Activated T-helper 17 cell treated with anti-CD3 and anti-CD28 coated beads, Interleukin-2, amount 50 U/mL, for 72 hours (primary cell): ENCODE measurements around the gene RCOR1. TPM values are rescaled to one million over a fixed set of nuclear protein-coding genes. Genes with fewer than 3 reads are reported as not detected.
"Not testable (repeated sequence)": the region's sequence is repeated elsewhere in the genome, so short reads cannot be mapped to it uniquely, and the experiment has no call there.

Experiments used
- ATAC-seq: fragments of 150-1000 bp; cut with Tn5 transposase; replicated peaks from 2 replicates; pipeline ENCODE4 v1.10.0; 2021; ENCODE audit warnings: mild to moderate bottlenecking, moderate library complexity
- H3K27ac Mint-ChIP-seq: one replicate; pipeline ENCODE4 v1.8.0; 2022; ENCODE audit warnings: mixed read lengths
- H3K27me3 Mint-ChIP-seq: one replicate; pipeline ENCODE4 v1.8.0; 2022; ENCODE audit warnings: mixed read lengths
- H3K36me3 Mint-ChIP-seq: one replicate; pipeline ENCODE4 v1.8.0; 2022; ENCODE audit warnings: low read depth, mild to moderate bottlenecking, mixed read lengths
- H3K4me1 Mint-ChIP-seq: one replicate; pipeline ENCODE4 v1.8.0; 2022; ENCODE audit warnings: mixed read lengths
- H3K4me3 Mint-ChIP-seq: one replicate; pipeline ENCODE4 v1.8.0; 2022; ENCODE audit warnings: mild to moderate bottlenecking, mixed read lengths
- H3K9me3 Mint-ChIP-seq: one replicate; pipeline ENCODE4 v1.8.0; 2022; ENCODE audit warnings: mixed read lengths
- total RNA-seq, 2 donors: library from RNA; stranded (reverse); gene quantifications; one replicate each; pipeline ENCODE4 v1.2.3, GENCODE V29; 2022

RCOR1 gene
- total RNA-seq = 10 to 100 TPM; 16.4 to 23.6 TPM

GRCh38 chr14:102591944-102592762 is at the start of gene RCOR1:
TSS of gene RCOR1 (plus strand) at chr14:102592649. CDS start at chr14:102592887, 238 bp downstream.
- peak within 1 kb of the TSS; percentile 77 for H3K27ac Mint-ChIP-seq
- no peaks in the 10 kb centered on the region for H3K9me3 Mint-ChIP-seq
- H3K4me3 Mint-ChIP-seq = peak within 1 kb of the TSS; percentile 80
- H3K4me1 Mint-ChIP-seq = peaks cover 12% of the 10 kb centered on the region
- H3K27me3 Mint-ChIP-seq = no peaks in the 10 kb centered on the region
- peaks cover 30% of the 10 kb centered on the region for H3K36me3 Mint-ChIP-seq
- ATAC-seq = peak; percentile 92

DNA sequence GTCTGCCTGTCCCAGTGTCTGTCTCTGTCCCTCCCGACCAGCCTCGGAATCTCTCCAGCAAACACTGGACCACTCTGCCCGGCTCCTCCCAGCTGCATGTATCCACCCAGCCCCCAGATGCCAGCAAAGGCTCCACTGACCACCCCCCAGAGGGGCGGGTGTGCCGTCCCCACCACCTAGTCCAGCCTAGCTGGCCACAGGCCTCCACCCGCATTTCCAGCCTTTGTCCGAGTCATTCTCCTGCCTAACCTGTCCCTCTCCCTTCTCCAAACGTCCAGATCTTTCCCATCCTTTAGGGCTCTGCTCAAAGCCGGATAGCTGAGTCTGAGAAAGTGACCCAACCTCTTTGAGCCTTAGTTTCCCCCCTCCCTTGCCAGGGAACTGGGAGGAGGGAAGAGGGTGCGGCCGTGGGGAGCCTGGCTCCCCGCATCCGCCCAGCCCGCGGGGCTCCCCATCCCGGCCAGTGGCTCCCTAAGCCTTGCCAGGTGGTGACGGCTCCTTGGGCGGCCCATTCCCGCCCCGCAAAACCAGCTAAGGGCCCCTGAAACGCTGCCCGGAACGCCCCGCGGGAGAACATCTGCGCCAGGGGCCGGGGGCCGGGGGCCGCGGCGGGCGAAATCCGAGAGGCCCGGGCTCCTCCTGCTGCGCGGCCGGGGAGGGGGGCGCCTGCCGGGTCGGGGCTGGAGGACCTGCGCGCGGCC is 48.3 kb upstream of the RCOR1 start:
- no peaks in the 10 kb centered on the region for H3K4me1 Mint-ChIP-seq
- no peaks in the 10 kb centered on the region for H3K36me3 Mint-ChIP-seq
- H3K4me3 Mint-ChIP-seq = peak overlapping the region; percentile 40
- ATAC-seq = no peak
- peaks cover 17% of the 10 kb centered on the region for H3K27me3 Mint-ChIP-seq
- no peaks in the 10 kb centered on the region for H3K9me3 Mint-ChIP-seq
- no peak overlapping the region for H3K27ac Mint-ChIP-seq

GRCh38 chr14:102544747-102545460 is 47.5 kb upstream of the RCOR1 start:
- Mint-ChIP-seq H3K4me3 (peak overlapping the region; percentile 51), H3K9me3 (no peaks in the 10 kb centered on the region), H3K27ac (no peak overlapping the region), H3K4me1 (no peaks in the 10 kb centered on the region), H3K27me3 (peaks cover 17% of the 10 kb centered on the region), H3K36me3 (no peaks in the 10 kb centered on the region)
- ATAC-seq = peak; percentile 73

DNA sequence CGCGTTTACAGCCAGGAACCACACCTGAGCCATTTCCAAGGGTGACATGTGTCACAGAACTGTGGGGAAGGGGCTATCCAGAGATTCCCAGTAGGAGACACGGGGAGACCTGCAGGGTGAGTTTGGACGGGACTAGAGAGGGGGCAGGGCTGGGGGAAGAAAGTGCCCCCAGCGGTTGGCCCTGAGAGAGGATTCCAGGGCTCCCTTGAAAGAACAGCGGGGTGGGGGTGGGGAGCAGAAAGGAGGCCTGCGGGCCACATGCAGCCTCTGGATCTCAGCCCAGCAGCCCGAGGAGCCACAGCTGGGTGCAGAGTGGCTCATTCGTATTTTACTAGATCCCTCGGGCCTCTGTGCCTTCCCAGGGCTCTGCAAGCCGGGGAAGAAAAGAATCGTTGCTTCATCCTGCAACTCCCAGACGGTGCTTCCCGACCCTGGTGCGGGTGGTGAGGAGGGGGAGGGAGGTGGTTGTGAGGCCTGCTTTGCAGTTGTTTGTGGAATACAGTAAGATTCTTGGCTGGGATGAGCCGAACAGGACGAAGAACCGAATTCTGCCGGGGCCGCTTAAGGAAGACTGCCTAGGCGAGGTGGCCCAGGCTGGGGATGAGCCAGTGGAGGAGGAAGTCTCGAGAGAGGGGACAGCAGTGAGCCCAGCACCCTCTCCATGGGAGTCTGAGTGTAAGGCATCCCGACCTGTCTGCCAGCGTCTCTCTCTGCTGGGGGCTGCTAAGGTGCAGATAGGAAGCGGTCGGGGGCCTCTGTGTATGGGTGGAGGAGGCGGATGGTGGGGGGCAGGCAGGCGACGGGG is 46.8 kb upstream of the RCOR1 start:
- ATAC-seq = no peak
- Mint-ChIP-seq H3K27ac (no peak overlapping the region), H3K36me3 (no peaks in the 10 kb centered on the region), H3K9me3 (no peaks in the 10 kb centered on the region), H3K4me1 (no peaks in the 10 kb centered on the region), H3K27me3 (peaks cover 21% of the 10 kb centered on the region), H3K4me3 (peak overlapping the region; percentile 51)

DNA sequence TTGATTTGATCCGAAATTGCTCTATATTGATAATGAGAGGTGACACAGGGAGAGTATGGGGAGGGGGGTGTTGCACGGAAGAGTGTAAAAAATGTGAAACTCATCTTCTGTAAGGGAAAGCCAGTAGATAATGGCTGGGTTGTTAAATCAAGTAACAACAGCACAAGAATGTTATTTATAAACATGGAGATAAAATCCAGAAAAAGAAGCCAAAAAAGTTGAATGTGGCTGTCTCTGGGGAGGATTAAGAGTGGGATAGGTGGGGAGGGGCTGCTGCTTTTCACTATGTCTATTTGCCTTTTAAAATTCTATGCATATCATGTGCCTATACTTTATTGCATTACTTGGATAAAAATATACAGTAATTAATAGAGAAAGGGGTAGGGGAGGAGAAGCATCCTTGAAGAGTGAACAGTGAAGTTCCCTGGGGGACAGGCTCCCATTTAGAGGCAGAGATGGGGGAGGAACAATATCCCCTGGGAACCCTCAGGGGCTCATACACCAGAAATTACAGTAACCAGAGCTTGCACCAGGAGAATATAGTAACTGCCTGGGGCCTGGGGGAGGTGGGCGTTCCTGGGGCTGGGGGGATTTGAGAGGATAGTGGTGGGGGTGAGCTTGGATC is 43.7 kb upstream of the RCOR1 start:
- no peaks in the 10 kb centered on the region for H3K9me3 Mint-ChIP-seq
- no peaks in the 10 kb centered on the region for H3K36me3 Mint-ChIP-seq
- no peak overlapping the region for H3K27ac Mint-ChIP-seq
- H3K4me1 Mint-ChIP-seq = no peaks in the 10 kb centered on the region
- H3K4me3 Mint-ChIP-seq = no peak overlapping the region
- ATAC-seq = no peak
- peaks cover 18% of the 10 kb centered on the region for H3K27me3 Mint-ChIP-seq

GRCh38 chr14:102550927-102551401 is 41.5 kb upstream of the RCOR1 start:
- not testable (repeated sequence) for H3K4me3 Mint-ChIP-seq, H3K4me1 Mint-ChIP-seq, H3K9me3 Mint-ChIP-seq, H3K36me3 Mint-ChIP-seq, ATAC-seq, H3K27ac Mint-ChIP-seq, H3K27me3 Mint-ChIP-seq

- H3K9me3 Mint-ChIP-seq = no peaks in the 10 kb centered on the region
- no peak overlapping the region for H3K4me3 Mint-ChIP-seq
- ATAC-seq = peak; percentile 85
- no peaks in the 10 kb centered on the region for H3K36me3 Mint-ChIP-seq
- no peaks in the 10 kb centered on the region for H3K4me1 Mint-ChIP-seq
- H3K27ac Mint-ChIP-seq = no peak overlapping the region
- peaks cover 4% of the 10 kb centered on the region for H3K27me3 Mint-ChIP-seq
Observed at GRCh38 chr14:102551995-102552705, 40.3 kb upstream of the RCOR1 start.

DNA sequence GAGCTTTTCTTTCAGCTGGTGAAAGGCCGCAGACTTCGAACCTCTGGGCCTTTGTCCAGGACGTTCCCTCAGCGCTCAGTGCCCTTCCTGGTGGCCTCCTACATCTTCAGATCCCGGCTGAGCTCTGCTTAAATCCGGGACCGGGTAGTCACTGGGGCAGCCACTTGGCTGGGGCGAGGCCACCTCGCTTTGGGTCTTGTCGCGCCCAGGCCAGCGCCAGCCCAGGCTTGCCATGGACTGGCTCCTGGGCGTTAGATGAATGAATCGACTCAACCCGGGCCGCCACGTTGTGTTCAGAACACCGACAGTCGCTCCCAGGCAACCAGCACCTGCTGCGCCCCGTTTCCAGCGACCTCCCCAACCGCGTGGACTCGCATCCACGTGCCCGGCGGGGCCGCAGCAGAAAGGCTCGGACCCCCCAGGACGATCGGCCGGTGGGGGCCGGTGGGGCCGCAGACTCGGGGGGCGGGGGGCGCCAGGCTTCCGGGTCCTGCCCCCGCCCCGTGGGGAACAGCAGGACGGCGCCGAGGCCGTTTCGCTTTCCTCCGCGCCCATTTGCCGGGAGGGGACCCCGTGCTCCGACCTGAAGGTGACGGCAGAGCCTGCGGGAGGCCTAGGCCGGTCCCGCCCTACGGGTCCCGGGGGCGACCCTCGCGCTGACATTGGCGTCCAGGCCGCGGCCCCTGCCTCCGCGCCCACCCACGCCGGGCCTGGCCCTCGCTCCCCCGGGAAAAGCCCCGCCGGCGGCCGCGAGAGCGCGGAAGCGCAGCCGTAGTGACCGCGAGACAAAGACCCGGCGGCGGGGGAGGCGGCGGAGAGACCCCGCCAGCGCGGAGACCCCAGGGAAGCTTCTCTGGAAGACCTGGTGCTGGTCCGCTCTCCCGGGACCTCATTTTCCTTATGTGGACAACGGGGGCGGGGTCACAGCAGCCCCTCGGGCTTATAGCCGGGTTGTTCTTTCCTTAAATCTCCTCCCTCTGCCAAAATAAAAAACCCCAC is 37.3 kb upstream of the RCOR1 start:
- no peaks in the 10 kb centered on the region for H3K36me3 Mint-ChIP-seq
- peak overlapping the region; percentile 68 for H3K4me3 Mint-ChIP-seq
- no peaks in the 10 kb centered on the region for H3K9me3 Mint-ChIP-seq
- no peaks in the 10 kb centered on the region for H3K4me1 Mint-ChIP-seq
- ATAC-seq = peak; percentile 70
- peaks cover 3% of the 10 kb centered on the region for H3K27me3 Mint-ChIP-seq
- H3K27ac Mint-ChIP-seq = peak overlapping the region; percentile 52

DNA sequence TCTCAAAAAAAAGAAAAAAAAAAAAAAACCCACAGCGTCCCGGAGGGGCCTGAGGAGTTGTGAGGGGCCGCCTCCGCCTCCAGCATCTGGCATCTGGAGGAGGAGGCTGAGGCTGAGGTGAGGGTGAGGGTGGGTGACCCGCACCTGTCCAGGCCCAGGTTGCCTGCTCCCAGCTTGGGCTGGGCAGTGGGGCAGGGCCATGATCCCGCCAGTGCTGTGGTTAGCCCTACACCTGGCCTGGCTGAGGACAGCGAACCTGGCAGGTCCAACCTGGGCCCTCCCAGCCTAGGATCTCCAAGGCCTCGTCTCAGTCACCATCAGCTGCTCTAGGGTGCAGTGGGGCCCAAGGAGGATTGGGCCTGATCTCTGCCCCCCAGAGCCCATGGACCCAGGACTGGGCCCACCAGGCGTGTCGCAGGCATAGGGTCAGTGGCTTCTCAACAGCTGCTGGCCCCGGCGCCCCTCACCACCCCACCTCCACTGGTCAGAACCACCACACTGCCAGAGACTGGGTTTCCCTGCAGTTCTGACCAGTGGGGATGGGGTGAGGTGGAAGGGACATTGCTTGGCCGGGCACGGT is 36.3 kb upstream of the RCOR1 start:
- peak overlapping the region; percentile 68 for H3K4me3 Mint-ChIP-seq
- H3K9me3 Mint-ChIP-seq = no peaks in the 10 kb centered on the region
- ATAC-seq = no peak
- H3K27me3 Mint-ChIP-seq = no peaks in the 10 kb centered on the region
- no peaks in the 10 kb centered on the region for H3K4me1 Mint-ChIP-seq
- H3K36me3 Mint-ChIP-seq = no peaks in the 10 kb centered on the region
- no peak overlapping the region for H3K27ac Mint-ChIP-seq

- no peaks in the 10 kb centered on the region for H3K27me3 Mint-ChIP-seq
- no peaks in the 10 kb centered on the region for H3K9me3 Mint-ChIP-seq
- H3K4me1 Mint-ChIP-seq = no peaks in the 10 kb centered on the region
- H3K27ac Mint-ChIP-seq = no peak overlapping the region
- no peak for ATAC-seq
- H3K36me3 Mint-ChIP-seq = no peaks in the 10 kb centered on the region
- H3K4me3 Mint-ChIP-seq = no peak overlapping the region
Observed at GRCh38 chr14:102557434-102558226, 34.8 kb upstream of the RCOR1 start.

- H3K27me3 Mint-ChIP-seq = no peaks in the 10 kb centered on the region
- no peak overlapping the region for H3K4me3 Mint-ChIP-seq
- no peaks in the 10 kb centered on the region for H3K4me1 Mint-ChIP-seq
- H3K9me3 Mint-ChIP-seq = no peaks in the 10 kb centered on the region
- no peak overlapping the region for H3K27ac Mint-ChIP-seq
- H3K36me3 Mint-ChIP-seq = no peaks in the 10 kb centered on the region
- ATAC-seq = no peak
Observed at GRCh38 chr14:102558556-102558955, 33.9 kb upstream of the RCOR1 start.
